HG03439 (cell line): ENCODE measurements around the gene KIF6.
"Not testable (repeated sequence)": the region's sequence is repeated elsewhere in the genome, so short reads cannot be mapped to it uniquely, and the experiment has no call there.

Source experiments
- ATAC-seq: cut with Tn5 transposase; IDR thresholded peaks from one replicate; pipeline ENCODE4 v1.9.1; 2021; ENCODE audit warnings: mild to moderate bottlenecking, moderate library complexity; ENCODE audit not compliant: unreplicated experiment

Gene KIF6

DNA sequence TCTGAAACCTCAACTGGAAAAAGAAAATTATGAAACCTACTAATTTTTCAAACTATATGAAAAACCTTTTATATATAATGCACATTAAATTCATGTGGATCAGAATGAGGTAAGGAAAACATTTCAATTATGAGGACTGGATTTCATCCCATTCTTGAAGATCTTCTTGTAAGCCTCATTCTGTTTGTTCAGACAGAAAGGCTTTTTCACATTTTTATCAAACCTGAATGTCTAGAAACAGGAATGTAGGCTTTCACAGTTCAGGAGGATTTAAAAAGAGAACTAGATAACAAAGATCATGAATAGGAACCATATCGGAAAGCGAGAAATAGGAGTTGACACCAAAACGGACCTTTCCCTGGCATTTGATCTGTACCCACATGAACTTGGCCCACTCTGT, 210.2 kb downstream of the KIF6 start:
- no peak for ATAC-seq

- ATAC-seq = not testable (repeated sequence)
Observed at GRCh38 chr6:39509831-39510230, 215.4 kb downstream of the KIF6 start.

DNA sequence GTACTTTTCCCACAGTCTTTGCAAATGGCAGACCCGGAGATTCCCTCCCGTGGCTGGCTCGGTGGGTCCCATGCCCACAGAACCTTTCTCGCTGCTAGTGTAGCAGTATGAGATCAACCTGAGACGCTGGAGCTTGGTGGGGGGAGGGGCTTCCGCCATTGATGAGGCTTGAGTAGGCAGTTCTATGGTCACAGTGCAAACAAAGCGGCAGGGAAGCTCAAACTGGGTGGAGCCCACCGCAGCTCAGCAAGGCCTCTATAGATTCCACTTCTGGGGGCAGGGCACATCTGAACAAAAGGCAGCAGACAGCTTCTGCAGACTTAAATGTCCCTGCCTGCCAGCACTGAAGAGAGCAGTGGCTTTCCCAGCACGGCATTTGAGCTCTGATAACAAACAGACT, 216.7 kb downstream of the KIF6 start:
- ATAC-seq = no peak

GRCh38 chr6:39507331-39507998, 217.7 kb downstream of the KIF6 start:
- ATAC-seq = no peak

- not testable (repeated sequence) for ATAC-seq
Observed at GRCh38 chr6:39502362-39502955, 222.7 kb downstream of the KIF6 start.

DNA sequence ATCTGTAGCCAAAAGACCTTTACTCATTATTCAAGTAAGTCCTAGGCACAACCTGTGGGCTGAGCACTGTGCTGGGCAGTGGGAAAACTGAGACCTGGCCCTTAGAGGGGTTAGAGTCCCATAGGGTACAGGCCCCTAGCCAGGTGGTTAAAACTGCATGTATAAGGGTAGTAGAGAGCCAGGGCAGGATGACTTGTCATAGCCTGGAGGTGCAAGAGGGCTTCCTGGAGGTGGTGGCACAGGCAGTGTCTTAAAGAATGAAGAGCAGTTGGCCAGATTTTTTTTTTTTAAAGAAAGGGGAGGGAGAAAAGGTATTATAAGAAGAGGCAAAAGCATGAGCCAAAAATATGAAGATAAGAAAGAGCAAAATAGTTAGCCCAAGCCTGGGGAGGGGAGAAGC, 226.2 kb downstream of the KIF6 start:
- ATAC-seq = no peak

DNA sequence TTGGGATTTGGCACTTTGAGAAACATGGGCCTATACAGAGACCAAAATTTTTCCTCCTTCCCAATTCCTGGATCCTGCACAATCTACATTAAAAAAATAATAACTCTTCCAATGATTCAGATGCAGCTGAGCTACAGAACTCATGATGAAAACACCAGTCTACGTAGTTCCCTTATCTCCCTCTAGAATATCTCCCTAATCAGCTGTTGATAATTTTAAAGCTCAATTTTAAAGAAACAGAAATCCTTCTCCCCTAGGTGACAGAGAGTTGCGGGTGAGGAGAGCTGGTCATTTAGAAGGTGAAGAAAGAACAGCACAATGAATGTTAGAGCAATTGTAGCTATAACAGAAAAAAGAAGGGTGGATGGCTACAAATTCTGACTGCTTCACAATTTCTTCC, 227.1 kb downstream of the KIF6 start:
- ATAC-seq = no peak

GRCh38 chr6:39496915-39497314, 228.3 kb downstream of the KIF6 start:
- no peak for ATAC-seq

DNA sequence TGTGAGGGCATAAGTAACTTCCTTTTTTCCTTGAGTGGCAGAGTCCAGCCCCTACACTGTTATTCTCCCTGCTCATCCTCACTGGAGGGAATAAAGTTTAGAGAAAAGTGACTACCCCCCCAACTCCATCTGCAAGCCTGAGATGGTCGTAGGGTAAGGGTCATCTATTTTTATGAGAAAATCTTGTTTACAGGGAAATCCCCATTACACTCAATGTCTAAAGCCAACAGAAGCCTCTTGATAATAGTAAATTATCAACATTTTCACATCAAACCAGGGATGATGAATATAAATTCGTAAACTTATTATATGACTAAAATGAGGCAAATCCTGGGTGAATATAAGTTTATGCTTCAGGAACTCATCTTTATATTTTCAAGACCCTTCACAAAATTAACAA, 228.8 kb downstream of the KIF6 start:
- ATAC-seq = no peak

GRCh38 chr6:39495640-39496039, 229.6 kb downstream of the KIF6 start:
- ATAC-seq = no peak

DNA sequence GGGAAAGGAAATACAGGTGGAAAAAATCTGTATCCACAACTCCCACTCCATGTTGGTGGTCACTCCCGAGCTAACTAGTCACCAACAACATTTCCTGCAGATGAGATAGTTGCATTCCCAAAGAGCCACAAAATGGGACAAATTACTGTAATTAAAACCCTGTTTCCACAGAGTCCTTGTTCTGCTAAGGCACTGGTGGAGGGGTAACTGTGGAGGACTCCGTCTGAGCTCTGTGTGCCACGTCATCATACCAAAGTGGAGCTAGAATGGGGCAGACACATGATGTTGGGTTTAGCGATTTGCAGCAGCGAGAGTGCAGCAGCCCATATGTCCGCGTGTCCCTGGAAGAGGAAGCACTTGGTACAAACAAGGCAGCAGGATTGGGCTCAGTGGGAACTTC, 230.2 kb downstream of the KIF6 start:
- no peak for ATAC-seq

GRCh38 chr6:39493777-39494176, 231.4 kb downstream of the KIF6 start:
- ATAC-seq = no peak

- ATAC-seq = no peak
Observed at GRCh38 chr6:39493174-39493573, 232.0 kb downstream of the KIF6 start.

DNA sequence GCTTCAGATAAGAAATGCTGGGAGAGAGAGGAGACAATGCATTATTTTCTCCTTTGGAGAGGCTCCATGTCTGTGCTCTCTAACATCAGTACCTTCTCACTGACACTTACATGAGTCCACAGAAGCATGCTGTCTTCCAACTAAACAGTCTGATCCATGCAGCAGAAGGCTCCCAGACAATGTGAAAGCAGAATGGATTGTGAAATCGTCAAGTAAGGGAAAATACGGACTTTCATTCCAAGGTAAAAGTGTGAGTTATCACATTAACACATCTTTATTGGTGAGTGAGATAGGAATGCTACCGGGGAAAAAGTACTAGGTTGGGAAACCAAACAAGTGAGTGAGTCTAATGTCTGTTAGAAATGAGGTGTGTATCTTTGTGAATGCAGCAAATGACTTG, 235.1 kb downstream of the KIF6 start:
- ATAC-seq = no peak

DNA sequence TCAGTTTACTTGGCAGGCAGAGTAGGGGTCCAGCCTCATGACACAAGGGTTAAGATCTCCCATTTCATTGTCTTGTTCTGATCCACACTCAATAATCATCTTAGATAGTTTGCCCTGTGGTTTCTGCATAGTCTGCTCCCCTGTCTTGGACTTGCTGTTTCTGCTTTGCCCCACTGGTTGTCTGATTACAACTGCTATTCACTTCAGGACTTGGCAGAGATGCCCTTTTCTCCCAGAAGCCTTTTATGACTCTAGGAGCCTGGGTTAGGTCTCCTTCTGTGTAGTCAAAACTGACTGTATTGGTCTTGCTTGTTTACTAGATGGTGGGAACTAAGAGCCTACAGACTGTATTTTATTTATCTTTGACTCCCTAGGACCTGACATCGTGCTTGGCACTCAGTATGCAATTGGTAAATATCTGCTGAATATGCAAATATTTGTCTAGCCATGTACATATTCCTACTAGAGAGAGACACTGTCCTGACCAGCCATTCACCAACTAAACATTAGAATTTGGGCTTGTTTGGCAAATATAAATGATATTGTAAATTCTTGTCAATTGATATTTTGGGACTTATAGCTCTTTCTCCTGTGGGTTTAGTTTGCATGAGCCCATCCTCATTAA, 236.8 kb downstream of the KIF6 start:
- ATAC-seq = no peak

DNA sequence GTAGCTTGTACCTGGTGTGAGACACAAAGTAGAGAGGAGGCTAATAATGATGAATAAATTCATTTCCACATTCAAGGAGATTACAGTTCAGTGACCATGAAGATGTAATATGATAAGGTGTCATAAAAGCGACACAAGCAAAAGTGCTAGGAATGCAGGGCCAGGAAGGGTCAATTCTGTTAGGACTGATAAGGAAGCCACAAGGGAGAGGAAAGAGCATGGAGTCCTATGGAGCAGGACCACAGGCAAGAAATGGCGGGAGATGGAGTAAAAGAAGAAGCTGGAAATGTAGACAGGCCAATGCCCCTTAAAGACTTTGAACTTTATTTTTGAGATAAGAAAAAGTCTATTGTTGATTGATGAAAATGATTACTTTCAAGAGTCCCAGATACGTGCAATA, 240.9 kb downstream of the KIF6 start:
- ATAC-seq = no peak

DNA sequence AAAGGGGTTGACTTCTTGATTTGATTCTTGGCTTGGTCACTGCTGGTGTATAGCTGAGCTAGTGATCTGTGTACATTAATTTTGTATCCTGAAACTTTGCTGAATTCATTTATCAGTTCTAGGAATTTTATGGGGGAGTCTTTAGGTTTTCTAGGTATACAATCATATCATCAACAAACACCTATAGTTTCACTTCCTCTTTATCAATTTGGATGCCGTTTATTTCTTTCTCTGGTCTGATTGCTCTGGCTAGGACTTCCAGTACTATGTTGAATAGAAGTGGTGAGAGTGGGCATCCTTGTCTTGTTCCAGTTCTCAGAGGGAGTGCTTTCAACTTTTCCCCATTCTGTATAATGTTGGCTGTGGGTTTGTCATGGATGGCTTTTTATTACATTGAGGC, 245.4 kb downstream of the KIF6 start:
- ATAC-seq = not testable (repeated sequence)

GRCh38 chr6:39476670-39477069, 248.5 kb downstream of the KIF6 start:
- ATAC-seq = no peak

GRCh38 chr6:39476151-39476550, 249.1 kb downstream of the KIF6 start:
- no peak for ATAC-seq

DNA sequence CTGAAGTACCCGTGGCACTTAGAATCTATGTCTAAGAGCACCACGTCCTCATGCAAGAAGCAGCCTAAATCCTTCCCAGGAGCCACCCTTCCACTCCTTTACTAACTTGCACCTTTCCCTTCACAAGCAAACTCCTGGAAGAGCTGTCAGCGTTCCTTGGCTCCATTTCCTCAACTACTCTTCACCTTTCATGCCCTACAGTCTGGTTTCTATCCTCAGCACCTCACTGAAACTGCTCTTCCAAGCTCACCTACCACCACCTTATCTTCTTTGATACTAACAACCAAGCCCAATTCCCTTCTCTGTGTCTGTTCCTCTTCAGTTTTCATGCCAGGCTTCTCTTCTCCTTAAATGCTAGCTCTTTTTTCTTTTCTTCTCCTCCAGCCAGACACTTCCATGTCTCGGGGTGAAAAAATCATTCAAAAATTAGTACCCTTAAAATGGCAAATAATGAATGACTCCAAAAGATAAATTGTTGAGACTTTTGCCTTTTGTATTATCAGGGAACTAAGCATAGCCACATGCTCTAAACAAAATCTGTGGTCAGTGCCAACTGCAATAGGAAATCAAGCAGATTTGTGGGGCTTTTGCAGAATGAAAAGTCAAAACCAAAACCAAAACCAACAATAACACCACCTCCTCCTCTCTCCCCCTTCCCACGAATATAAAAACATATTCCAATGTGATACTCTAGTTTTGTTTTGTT, 253.1 kb downstream of the KIF6 start:
- no peak for ATAC-seq

DNA sequence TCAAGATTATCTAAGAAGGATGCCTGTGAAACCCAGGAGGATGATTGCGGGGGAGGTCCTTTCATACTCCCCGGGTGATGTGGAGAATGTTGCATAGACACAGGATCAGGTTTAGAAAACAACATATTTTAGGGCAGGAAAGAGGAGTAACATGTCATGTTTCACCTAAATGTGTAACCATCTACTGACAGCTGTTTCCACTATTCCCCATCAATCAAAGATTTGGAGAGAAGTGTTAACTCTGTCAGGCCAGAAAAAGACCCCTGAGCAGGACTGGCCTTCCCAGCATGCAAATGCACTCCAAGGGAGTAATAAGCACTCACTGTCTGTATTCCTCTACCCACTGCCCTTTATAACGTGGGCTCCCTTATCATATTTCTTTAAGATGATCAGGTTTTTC, 254.7 kb downstream of the KIF6 start:
- ATAC-seq = no peak

DNA sequence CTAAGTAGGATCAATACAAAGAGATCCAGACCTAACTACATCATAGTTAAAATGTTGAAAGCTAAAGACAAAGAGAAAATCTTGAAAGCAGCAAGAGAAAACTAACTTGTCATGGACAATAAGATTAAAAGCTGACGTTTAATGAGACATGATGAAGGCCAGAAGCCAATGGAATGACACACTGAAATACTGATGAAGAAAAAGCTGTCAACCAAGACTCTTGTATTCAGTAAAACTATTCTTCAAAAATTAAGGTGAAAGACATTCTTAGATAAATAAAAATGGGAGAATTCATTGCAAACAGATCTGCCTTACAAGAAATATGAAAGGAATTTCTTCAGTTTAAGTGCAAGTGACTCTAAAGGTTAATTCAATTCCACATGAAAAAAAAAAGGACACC, 256.8 kb downstream of the KIF6 start:
- no peak for ATAC-seq
